ENCODE measurements around the gene VAV2.

VAV2 gene

GRCh38 chr9:133950192-133950591 lies 41.9 kb downstream of the VAV2 start:
- DNase-seq, result no peak

DNA sequence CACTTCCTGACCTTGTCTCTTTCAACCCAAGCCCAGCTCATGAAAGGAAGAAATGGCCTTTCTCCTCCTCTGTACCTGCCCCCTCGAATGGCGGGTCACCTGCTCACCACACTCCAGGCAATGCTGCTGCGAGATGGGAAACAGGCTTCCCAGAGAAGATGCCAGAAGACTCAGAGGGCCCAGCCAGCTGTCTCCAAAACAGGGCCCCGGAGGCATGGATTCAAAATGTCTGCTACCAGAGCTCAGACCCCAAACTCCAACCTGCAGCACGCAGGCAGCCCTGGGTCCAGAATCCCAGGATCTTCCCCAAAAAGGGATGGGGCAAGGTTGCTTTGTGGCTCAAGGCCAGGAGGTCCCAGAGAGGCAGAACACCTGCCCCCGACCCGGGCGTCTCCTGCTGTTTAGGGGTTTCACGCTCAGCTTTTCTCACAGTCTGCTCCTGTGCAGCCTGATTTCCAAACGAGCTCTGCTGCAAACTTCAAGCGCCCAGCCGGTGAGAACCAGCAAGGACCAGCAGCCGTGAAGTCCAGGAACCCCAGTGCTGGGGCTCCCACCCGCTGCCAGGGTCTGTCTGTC lies 42.5 kb downstream of the VAV2 start:
- DNase-seq, result no peak

DNA sequence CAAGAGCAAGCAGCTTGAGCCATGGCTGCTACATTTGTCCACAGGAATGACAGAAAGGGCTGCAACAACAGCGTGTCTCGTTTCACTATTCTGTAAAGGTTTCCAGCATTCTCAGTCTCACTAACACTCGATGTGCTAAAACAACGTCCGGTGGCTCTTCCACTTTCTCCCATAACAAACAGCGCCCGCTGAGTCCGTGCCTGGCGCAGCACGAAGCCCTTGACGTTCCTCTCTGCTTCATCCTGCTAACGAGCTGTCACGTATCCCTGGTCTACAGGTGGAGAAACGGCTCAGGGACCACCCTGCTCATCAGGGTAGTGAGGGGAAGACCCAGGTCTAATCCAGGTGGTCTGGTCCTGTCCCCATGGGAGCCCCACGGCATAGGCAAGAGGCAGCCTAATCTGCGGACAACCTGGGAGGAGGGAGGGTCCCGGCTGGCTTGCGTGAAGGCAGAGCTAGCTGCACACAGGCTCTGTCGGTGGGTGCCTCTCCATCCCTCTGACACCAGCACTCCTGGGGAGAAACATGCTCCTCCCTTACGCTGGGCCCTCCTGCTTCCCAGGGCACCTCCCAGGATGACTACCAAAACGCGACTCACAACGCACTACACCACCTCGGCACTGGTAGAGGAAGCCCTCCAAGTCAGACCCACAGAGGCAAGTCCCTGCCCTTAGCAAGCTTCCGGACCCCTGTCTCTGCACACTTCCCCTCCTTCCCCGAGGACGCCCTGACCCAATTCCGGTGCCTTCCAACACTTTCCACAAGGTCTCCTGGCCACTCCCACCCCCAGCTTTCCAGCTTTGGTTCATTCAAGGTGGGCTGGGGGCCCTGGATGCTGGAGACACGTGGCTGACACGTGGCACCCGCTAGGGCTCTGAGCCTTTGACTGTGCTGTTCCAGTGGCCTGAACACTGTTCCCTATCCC lies 43.3 kb downstream of the VAV2 start:
- DNase-seq, result no peak

- no peak for DNase-seq
These were observed 44.0 kb downstream of the VAV2 start for GRCh38 chr9:133948131-133948530.

GRCh38 chr9:133946840-133947486 lies 45.2 kb downstream of the VAV2 start:
- DNase-seq, result no peak

DNA sequence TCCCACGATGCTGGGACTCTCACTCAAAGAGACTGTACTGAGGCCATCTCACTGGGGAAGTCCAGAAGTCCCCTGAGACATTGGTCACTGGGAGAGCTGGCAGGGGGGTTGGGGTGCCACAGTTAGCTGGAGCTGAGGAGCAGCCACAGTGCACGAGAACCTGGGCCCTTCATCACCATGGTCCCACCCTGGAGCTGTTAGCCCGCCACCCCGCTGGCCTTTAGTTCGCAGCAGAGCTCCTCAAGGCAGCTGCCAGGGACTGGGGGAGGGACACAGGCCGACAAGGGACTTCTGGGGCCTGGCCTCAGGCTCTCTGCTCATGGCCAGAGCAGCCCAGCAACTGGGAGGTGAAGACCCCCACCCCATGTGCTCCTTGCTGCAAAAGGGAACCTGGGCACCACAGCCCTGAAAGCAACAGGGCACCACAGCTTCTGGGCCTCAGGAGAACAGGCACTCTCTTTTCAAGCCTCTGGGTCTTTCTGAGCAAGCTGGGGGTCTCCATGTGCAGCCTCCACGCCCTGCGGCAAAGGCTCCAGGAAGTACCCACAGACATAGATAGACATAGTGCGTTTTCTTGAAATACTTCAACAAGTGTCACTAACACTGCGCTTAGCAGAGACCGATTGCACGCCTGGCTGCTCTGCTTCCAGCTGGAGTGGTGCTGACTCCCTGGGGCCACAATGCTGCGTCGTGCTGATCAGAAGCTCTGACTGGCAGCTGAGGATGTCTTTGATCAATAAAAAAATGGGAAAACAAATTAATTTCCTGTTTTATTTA lies 46.0 kb downstream of the VAV2 start:
- no peak for DNase-seq

- no peak for DNase-seq
These were observed 46.7 kb downstream of the VAV2 start for GRCh38 chr9:133945314-133945975.

GRCh38 chr9:133944746-133945135 lies 47.4 kb downstream of the VAV2 start:
- DNase-seq, result no peak

DNA sequence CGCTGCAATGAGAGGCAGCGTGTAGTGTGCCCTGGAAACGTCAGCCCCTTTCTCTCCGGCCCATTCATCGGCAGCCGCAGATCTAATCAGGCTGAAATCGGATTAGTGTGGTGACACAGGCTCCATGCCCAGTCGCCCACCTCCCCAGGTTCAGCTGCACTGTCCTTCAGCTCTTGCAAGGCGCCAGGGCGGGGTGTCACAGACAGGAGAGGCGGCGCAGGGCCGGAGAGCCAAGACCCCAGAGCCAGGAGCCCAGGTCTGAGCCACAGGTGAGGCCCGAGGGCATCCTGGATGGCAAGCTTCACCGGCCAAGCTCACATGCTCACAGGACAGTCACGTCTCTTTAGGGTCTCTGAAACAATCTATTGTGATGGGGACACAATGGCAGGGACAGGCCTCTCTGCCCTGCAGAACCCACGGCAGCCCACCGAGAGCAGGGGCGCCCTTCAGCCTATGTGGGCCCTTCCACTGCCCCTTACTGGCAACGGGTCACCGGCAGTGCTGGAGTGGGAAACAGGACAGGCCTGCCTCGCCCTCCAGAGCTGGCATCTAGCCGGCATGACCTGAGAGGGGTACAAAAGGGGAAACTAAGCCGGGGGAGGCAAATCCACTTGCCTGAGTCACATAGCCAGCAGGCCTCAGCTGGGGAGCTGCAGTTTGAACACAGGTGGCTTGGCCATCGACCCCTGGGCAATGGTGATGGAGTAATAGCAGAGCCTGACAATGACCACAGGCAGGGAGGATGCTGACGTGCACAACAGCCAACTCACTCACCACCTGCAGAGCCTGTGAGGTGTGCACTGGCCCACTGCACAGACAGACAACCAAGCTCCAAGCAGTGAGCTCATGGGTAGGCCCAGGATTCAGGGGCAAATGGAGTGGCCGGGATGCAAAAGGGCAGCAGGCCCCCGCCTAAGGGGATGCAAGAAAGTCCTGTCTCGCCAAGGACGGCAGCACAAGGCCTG lies 48.1 kb downstream of the VAV2 start:
- DNase-seq, result no peak

DNA sequence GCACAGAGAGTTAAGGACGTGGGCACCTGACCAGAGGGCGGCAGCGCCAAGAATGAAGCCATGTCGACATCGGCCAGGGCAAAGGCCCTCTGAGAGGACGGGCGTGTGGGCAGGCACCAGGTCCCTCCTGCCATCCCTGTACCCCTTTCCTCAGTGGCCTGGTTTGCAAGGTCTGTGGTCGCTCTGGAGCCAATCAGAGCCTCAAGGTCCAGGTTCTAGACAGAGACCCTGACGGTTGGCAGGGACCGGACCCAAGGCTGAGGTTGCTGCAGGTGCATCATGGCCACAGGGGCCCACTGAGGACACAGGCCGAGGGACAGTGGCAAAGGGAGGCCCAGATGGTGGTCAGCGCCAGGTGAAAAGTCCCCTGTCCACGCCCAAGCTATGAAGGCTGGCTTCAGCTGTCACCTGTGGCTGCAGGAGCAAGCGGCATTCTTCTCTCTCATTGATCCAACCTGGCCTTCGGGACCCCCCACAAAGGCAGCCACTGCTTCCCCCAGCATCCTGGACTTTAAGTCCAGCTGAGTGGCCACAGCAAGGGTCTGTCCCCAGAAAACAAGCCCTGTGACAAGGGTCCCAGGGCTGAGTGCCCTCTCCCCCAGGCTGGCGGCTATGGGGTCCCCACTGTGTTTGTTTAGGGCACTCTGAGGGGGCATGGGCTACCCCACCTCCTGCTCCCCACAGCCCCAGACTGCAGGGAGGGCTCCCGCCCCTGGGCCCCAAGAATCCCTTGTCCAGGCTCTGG lies 48.9 kb downstream of the VAV2 start:
- no peak for DNase-seq

GRCh38 chr9:133942206-133942975 lies 49.7 kb downstream of the VAV2 start:
- DNase-seq, result no peak

DNA sequence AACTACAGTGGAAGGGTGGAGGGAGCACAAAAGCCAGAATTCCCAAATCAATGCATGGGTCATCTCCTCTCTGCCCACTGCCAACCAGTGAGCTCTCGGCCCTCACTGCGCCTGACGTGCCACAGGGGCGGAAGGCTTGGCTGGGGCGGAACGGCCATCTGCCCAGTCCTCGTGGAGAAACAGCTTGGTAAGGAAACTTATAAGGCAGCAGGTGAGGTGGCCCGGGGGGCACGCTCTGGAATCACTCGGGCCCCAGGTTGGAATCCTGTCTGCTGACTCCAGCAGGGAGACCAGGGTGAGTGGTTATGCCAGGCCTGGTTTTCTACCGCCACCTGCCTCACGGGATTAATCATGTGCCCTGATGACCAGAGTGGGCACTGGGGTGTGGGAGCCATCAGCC lies 52.3 kb downstream of the VAV2 start:
- no peak for DNase-seq

DNA sequence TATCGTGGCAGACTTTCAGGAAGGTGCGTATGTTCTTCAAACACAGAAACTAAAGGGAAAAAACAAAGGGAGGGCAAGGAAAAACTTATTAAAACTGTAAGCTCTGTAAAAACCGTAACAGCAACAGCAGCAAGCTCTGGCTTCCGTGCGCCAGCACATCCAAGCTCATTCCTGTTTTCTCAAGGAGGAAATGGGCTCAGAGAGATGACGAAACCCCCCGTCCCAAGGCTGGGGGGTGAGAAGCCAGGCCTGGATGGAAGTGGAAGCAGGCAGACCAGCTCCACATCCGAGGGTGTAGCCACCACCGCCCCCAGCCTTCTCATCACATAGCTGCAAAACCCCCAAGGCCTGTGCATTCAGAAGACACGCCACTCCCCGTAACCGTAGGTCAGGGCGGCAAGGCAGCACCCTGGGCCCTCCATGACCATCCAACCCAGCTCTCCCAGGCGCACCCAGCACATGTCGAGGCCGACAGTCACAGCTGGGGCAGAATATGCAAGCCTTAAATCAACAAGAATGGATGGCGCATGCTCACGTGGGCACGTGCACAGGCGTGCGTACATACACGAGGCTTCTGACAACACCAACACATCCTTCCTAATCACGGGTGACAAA lies 52.8 kb downstream of the VAV2 start:
- no peak for DNase-seq

DNA sequence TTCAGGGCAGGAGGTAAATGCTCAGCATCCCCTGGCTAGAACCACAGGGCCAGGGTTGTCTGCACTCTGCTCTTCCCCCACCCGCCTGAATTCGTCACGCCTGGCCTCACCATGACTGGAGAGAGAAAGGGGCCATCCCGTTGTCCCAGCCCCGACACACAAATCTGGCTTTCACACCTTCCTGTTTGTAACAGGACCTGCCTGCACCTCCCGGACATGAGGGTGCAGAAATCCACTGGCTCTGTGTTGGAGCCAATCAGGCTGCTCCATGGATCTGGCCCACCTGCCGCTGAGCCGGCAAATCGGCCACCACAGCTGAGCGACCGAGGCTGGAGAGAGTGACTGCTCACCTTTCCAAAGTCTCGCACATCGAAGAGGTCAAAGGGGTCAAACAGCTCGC lies 53.4 kb downstream of the VAV2 start:
- DNase-seq, result no peak

- DNase-seq, result no peak
These were observed 54.0 kb downstream of the VAV2 start for GRCh38 chr9:133938086-133938485.

DNA sequence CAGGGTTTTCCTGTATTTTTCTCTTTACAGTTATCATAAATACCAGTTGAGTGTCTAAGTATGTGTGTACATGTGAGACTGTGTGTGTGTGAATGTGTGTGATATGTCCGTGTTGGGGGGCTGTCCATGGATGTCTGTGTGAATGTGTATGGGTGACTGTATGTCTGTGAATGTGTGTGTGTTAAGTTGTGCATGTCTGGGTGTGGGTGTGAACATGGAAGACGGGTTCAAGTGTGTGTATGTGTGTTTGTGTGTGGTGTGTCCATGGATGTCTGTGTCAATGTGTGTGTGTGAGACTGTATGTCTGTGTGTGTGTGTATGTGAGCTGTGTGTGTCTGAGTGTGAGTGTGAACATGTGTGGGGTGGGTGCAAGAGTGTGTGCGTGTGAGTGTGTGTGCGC lies 55.0 kb downstream of the VAV2 start:
- DNase-seq, result no peak

DNA sequence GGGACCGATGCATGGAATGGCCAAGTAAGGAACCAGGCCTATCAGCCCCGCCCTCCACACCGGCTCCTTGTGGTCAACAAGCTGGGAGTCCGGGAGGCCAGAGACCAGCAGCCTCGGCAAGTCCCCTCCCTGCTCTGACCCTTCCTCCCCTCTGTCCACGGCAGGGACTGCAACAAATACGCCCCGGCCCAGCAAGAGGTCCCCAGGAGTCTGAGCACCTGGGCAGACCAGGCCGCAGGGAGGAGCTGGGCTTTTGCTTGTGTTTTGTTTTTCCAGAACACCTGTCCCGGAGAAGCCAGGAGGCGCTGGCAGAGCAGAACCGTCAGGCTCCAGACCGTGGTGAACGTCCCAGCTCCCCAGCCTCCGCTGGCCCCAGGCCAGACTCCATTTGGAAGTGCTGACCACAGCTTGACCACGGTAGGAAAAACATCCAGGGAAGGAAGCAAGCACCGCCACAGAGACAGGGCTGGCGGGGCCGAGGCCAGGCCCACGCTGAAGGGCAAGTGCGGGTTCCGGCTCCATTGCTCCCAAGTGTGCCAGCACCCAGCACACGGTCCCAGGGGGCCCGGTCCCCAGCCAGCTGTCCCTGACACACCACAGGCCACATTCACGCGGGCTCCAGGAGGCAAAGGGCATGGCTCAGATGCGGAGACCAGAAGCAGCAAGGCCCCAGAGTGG lies 56.7 kb downstream of the VAV2 start:
- no peak for DNase-seq

DNA sequence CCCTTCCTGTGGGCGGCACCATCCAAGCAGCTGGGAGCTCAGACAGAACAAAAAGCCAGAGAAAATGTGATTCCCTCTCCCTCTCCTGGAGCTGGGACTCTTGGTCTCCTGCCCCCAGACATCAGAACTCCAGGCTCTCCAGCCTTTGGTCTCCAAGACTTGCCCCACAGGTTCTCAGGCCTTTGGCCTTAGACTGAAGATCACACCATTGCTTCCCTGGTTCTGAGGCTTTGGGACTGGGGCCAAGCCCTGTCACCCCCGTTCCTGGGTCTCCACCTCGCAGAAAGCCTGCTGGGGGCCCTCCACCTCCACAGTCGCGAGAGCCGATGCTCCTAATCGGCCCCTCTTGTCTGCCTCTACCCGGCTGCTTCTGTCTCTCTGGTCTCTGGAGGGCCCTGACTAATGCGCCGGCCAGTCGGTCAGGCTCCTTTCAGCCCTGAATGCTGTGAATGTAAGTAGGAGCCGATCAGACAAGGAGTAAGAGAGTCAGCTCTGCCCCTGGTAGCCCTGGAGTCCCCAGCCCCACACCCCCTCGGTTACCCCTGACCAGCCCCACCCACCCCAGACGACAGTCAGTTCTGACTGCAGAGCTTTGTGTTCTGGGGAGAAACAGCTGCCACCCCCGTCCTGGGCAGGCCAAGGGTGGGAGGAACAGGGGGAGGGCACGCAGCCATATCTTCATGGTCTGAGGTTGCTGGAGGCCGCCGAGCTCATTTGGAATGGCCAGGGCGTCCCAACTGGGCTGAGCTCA lies 57.5 kb downstream of the VAV2 start:
- no peak for DNase-seq

Data from islet precursor cell (in vitro differentiated cells).